Fibroblast of skin of back (primary cell): Measurements from ENCODE around the gene LHX5.

Experiments used
- DNase-seq: peaks from one replicate; pipeline ENCODE4 v3.0.0-alpha.2; 2013

Gene LHX5

GRCh38 chr12:113464852-113465719 is 6.6 kb downstream of the LHX5 start:
- no peak for DNase-seq

- DNase-seq: no peak
These were observed 7.3 kb downstream of the LHX5 start for GRCh38 chr12:113464452-113464775.

GRCh38 chr12:113463746-113464451 is 7.8 kb downstream of the LHX5 start:
- DNase-seq: no peak

GRCh38 chr12:113462998-113463745 is 8.5 kb downstream of the LHX5 start:
- no peak for DNase-seq

GRCh38 chr12:113462117-113462774 is 9.4 kb downstream of the LHX5 start:
- peak; percentile 68 for DNase-seq

GRCh38 chr12:113461666-113462065 is 10.0 kb downstream of the LHX5 start:
- DNase-seq: peak; percentile 25

- no peak for DNase-seq
These were observed 11.7 kb downstream of the LHX5 start for GRCh38 chr12:113459981-113460380.

- DNase-seq: no peak
These were observed 14.0 kb downstream of the LHX5 start for GRCh38 chr12:113457710-113458109.

GRCh38 chr12:113457185-113457584 is 14.5 kb downstream of the LHX5 start:
- DNase-seq: no peak

- no peak for DNase-seq
These were observed 14.9 kb downstream of the LHX5 start for GRCh38 chr12:113456761-113457160.

- no peak for DNase-seq
These were observed 15.5 kb downstream of the LHX5 start for GRCh38 chr12:113456199-113456598.

- no peak for DNase-seq
These were observed 18.3 kb downstream of the LHX5 start for GRCh38 chr12:113453330-113453729.

- no peak for DNase-seq
These were observed 19.2 kb downstream of the LHX5 start for GRCh38 chr12:113452458-113452857.

- DNase-seq: no peak
These were observed 21.8 kb downstream of the LHX5 start for GRCh38 chr12:113449839-113450238.

- DNase-seq: no peak
These were observed 22.4 kb downstream of the LHX5 start for GRCh38 chr12:113449299-113449698.

GRCh38 chr12:113448873-113449272 is 22.8 kb downstream of the LHX5 start:
- DNase-seq: no peak

GRCh38 chr12:113445544-113446171 is 26.0 kb downstream of the LHX5 start:
- no peak for DNase-seq

GRCh38 chr12:113443030-113443539 is 28.6 kb downstream of the LHX5 start:
- no peak for DNase-seq

- DNase-seq: no peak
These were observed 30.5 kb downstream of the LHX5 start for GRCh38 chr12:113440947-113441782.

GRCh38 chr12:113440336-113440735 is 31.3 kb downstream of the LHX5 start:
- no peak for DNase-seq

- peak; percentile 23 for DNase-seq
These were observed 32.1 kb downstream of the LHX5 start for GRCh38 chr12:113439606-113440030.
